Esophagus mucosa (tissue), 1 donor: ENCODE data around the gene JAKMIP1. TPM values are rescaled to one million over a fixed set of nuclear protein-coding genes. Genes with fewer than 3 reads are reported as not detected.
A peak's percentile ranks its signal among the peaks of the same experiment; 100 is the strongest.
"Not testable (repeated sequence)": the region's sequence is repeated elsewhere in the genome, so short reads cannot be mapped to it uniquely, and the experiment has no call there.

Experiments used
- ATAC-seq: fragments of 200-7000 bp; cut with Tn5 transposase; one replicate; pipeline ENCODE4 v1.9.1; 2020
- total RNA-seq: library from RNA; stranded (reverse); gene quantifications from one replicate; pipeline ENCODE4 v1.2.4, GENCODE V29; 2023
- donor health status: DM: yes; HTN: yes; CAD: no.

The JAKMIP1 gene
- total RNA-seq, 1 donor from 2014 or later: not detected

GRCh38 chr4:6141554-6141953 lies 58.8 kb downstream of the JAKMIP1 start:
- no peak for ATAC-seq

- not testable (repeated sequence) for ATAC-seq
Measured at GRCh38 chr4:6141021-6141420, 59.3 kb downstream of the JAKMIP1 start.

DNA sequence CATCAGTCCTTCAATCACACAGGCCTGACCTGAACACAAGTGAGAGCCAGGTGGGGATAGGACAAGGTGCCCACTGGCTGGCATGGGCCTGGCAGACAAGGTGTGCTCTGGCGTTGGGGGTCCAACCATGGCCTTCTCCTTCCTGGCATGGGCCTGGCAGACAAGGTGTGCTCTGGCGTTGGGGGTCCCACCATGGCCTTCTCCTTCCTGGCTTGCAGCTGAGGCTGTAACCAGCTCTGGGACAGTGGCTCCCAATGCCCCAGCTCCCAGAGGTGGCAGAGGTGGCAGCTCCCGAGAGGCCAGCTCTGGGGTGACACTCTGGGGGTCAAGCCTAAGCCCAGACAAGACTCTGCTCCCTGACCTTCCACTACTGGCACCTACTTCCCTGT lies 62.6 kb downstream of the JAKMIP1 start:
- ATAC-seq: no peak

GRCh38 chr4:6137027-6137746 lies 63.2 kb downstream of the JAKMIP1 start:
- no peak for ATAC-seq

DNA sequence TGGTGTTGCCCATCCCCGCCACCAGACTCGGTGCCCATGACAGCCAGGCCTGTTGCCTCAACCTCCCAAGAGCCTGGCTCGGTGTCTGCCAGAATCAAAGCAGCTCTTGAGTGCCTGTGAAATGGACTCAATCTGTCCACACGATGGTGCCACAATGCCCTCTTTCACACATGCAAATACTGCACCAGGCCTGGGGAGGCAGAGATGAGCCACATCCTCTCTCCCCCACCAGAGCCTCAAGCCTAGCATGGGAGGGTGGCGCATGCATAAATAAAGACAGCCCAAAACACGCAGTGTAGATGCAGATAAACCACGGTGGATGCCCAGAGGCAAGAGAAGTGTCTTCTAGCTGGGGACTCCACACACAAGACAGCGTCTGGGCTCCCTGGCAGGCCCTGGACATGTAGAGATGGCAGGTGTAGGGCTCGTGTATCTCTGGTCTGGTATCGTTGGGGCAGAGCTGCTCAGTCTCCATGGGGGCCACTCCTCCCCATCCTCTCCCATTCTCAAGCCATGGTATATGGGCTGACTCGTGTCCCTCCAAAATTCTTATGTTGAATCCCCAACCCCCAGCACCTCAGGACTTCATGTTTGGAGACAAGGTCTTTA lies 65.6 kb downstream of the JAKMIP1 start:
- peak; percentile 59 for ATAC-seq

- no peak for ATAC-seq
Measured at GRCh38 chr4:6132716-6133115, 67.6 kb downstream of the JAKMIP1 start.

DNA sequence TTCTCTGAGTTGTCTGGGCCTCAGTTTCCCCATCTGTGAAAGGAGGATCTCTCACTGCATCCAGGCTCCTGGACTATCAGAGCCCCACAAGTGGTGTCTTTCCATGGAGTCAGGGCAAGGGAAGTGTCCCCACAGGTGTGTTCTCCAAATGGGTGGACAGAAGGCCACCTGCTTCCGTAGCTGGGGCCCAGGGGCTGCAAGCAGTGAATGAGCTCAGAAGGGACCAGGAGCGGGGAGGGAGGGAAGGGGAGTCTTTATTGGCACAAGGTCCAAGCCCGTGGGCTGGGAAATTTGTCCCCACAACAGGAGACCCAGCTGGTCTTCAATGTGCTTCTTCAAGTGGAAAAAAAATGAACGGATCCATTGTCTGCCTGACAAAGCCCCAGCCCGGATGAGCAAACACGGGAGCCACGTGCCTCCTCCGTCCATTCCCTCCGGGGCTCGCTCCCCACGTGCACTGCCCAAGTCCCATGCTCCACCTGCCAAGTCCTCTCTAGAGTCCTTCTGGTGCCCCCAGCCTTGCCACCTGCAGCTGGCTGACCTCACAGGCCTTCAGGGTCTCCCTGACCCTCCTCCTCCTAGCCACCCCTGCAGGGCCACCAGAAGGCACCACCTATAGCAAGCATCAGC lies 72.0 kb downstream of the JAKMIP1 start:
- no peak for ATAC-seq

- no peak for ATAC-seq
Measured at GRCh38 chr4:6126971-6127745, 73.2 kb downstream of the JAKMIP1 start.

DNA sequence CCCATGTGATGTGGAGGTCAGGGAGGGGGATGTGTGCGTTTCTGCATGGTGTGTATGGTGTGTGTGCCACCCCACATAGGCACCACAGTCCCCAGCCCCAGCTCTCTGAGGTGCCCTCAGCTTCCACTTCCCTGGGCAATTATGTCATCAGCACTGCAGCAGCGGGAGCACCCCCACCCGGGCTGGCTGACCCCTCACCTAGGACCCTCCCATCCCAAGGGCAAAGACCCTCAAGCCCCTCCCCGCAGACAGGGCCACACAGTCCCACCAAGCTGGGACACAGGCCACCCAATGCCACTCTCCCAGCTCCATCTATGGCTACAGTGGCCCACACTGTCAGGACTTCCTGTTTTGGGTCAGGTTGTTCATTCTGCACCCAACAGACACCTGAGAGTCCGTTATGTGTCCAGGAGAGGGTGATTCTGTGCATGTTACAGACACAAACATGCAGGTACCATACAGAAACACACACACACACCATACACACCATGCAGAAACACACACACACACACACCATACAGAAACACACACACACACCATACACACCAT lies 75.2 kb downstream of the JAKMIP1 start:
- no peak for ATAC-seq

DNA sequence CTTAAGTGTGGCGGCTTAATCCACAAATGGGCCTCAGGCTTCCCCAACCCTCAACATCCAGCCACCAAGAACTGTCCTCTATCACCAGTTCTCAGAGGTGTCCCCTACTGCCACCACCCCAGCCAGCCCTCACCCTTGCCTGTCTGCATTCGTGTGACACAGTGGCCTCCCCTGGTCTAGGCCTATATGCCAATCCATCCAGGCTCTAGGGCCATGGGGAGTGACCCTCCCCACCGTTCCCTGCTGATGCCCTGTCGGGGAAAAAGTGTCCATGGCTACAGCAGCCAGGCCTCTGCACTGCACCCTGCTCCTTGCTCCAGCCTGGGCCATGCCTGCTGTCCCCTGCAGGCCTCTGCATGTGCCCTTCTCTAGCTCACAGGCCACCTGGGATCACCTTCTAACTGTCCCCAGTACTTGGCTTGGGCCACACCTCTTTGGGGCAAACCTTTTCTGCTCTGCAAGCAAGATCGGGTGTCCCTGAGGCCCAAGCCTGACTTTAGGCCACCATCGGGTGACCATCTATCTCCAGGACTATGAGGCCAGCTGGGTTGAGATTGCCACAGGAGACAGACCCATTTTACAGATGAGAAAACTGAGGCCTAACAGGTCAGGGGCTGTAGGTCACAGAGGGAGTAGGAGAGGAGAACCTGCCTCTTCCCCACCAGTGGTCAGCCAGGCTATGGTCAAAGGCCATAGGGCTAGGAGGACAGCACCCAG lies 75.8 kb downstream of the JAKMIP1 start:
- ATAC-seq: no peak

GRCh38 chr4:6123976-6124375 lies 76.4 kb downstream of the JAKMIP1 start:
- ATAC-seq: no peak

DNA sequence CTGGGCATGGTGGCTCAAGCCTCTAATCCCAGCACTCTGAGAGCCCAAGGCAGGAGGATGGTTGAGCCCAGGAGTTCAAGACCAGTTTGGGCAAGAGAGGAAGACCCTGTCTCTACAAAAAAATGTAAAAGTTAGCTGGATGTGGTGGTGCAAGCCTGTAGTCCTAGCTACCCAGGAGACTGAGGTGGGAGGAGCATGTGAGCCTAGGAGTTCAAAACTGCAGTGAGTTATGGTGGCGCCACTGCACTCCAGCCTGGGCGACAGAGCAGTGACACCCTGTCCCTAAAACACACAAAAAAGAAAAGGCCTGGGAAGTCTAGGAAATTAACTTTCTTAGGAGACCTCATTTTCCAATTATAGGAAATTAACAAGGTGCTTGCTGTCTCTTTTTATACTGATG lies 76.8 kb downstream of the JAKMIP1 start:
- ATAC-seq: no peak

DNA sequence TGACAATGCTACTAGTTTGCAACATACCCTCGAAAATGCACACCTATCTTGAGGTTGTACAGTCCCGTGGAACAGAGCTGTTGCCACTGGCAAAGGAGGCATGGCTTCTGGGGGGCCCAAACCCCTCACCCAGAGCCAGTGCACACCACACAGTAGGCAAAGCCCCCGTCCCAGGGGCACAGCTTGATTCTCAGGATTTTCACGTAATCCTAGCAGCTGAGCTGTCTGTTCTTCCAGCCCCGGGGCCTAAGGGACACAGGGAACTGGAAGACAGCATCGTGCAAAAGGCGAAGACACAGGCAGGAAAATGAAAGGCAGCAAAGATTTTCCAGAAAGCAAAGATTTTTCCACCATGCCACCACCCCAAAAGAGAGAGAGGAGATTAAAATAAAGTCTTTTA lies 77.2 kb downstream of the JAKMIP1 start:
- ATAC-seq: no peak

GRCh38 chr4:6122496-6122895 lies 77.9 kb downstream of the JAKMIP1 start:
- no peak for ATAC-seq

- ATAC-seq: no peak
Measured at GRCh38 chr4:6121941-6122340, 78.4 kb downstream of the JAKMIP1 start.

- ATAC-seq: no peak
Measured at GRCh38 chr4:6121276-6121850, 79.0 kb downstream of the JAKMIP1 start.

- no peak for ATAC-seq
Measured at GRCh38 chr4:6120361-6120760, 80.0 kb downstream of the JAKMIP1 start.

DNA sequence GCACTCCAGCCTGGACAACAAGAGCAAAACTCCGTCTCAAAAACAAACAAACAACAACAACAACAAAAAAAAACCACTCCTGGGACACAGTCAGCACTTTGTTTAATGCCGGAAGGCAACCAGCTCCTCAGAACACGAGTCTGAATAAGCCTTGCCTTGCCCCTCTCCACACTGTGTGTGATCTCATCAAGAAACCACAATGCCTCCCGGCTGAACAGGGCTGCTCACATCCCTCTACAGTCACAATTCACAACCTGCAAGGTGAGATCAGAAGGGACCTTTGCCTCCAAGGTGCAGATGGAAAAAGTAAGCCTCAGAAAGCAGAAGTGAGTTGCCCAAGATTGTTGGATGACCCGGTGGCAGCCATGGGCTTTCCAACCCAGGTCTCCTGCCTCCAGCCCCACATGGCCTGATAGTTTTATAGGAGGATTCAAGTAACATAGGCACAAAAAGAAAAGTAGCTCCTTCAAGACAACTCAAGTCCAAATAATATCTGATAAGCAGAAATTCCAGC lies 80.8 kb downstream of the JAKMIP1 start:
- no peak for ATAC-seq

DNA sequence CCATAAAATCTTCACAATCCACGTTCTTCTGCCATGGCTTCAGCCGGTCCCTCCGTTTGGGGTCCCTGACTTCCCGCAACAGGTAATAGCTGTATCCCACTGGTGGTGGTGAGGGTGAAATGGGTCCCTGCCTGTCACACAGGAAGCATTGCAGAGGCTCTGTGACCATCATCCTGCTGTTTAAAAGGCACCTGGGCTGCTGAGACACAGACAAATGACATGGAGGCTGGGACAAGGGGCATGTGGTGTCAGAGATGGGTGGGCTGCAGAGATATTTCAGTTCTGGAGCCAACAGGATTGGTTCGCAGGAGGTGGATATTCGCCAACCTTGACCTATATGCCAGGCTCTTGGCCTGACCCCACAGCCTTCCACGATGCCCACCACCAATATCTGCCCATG lies 82.1 kb downstream of the JAKMIP1 start:
- ATAC-seq: no peak

- no peak for ATAC-seq
Measured at GRCh38 chr4:6116696-6117285, 83.6 kb downstream of the JAKMIP1 start.
